Testis (tissue), 3 donors: ENCODE data around the gene DPYD. TPM values are rescaled to one million over a fixed set of nuclear protein-coding genes. Genes with fewer than 3 reads are reported as not detected.
A peak's percentile ranks its signal among the peaks of the same experiment; 100 is the strongest.

ENCODE experiments used
- DNase-seq: peaks from one replicate; pipeline ENCODE4 v3.0.0-alpha.2; 2019
- H3K27ac ChIP-seq, 2 donors: fragments of 200-600 bp; sonication (generic); one replicate each; pipeline ENCODE4 v1.5.1; 2019
- H3K27me3 ChIP-seq: fragments of 200-600 bp; sonication (generic); one replicate; pipeline ENCODE4 v1.5.1; 2019
- H3K36me3 ChIP-seq: fragments of 200-600 bp; sonication (generic); one replicate; pipeline ENCODE4 v1.5.1; 2017; ENCODE audit warnings: low read depth; ENCODE audit errors: missing control alignments
- H3K4me1 ChIP-seq: fragments of 200-600 bp; sonication (generic); one replicate; pipeline ENCODE4 v1.5.1; 2019
- H3K4me3 ChIP-seq, 2 donors: fragments of 200-600 bp; sonication (generic); one replicate each; pipeline ENCODE4 v1.5.1; 2017 to 2019
- H3K9me3 ChIP-seq: fragments of 200-600 bp; sonication (generic); one replicate; pipeline ENCODE4 v1.5.1; 2017
- POLR2A ChIP-seq: fragments of 450-650 bp; IDR thresholded peaks from one replicate; pipeline ENCODE4 v1.6.1; 2017; ENCODE audit warnings: antibody characterized with exemption, mild to moderate bottlenecking, moderate library complexity
- WGBS, 2 donors: methylation state at CpG; one replicate each; pipeline ENCODE4 v1.1.5; 2018; 5-methylcytosine and 5-hydroxymethylcytosine counted together
- intact Hi-C: fragments of 100-400 bp; cut with DNase I; formaldehyde crosslinking; loops from one replicate; pipeline ENCODE4 v1.15.1; 2023; ENCODE audit warnings: low total_unique reads
- polyA plus RNA-seq: library from polyadenylated mRNA; stranded (reverse); fragments of 350-450 nt; fragmentation: Illumina TruSeq; extraction: RNeasy Lipid Tissue Mini Kit (QIAGEN cat#74804); gene quantifications from one replicate; pipeline ENCODE4 v1.2.3, GENCODE V29; 2014; ENCODE audit warnings: low read depth, low replicate concordance; ENCODE audit not compliant: insufficient read depth
- total RNA-seq, 2 donors: library from RNA; depleted of rRNA; stranded (reverse); fragments of >200 nt; gene quantifications; one replicate each; pipeline ENCODE4 v1.2.3, GENCODE V29; 2016
- TF ChIP-seq, protein P1 (sequence below), 3 experiments: fragments of 450-650 bp in 2 of 3; fragments of 200-600 bp in 1 of 3; sonication (generic) in 1 of 3; IDR thresholded peaks; one replicate each; pipeline ENCODE4 v1.5.1; 2016 to 2019; ENCODE audit warnings: antibody characterized with exemption in 3 of 3, mild to moderate bottlenecking in 2 of 3, moderate library complexity in 1 of 3

Gene DPYD
- total and polyA plus RNA-seq, 3 donors from 2014 or later: 6.7 to 14.7 (median 11.5) TPM

DNA sequence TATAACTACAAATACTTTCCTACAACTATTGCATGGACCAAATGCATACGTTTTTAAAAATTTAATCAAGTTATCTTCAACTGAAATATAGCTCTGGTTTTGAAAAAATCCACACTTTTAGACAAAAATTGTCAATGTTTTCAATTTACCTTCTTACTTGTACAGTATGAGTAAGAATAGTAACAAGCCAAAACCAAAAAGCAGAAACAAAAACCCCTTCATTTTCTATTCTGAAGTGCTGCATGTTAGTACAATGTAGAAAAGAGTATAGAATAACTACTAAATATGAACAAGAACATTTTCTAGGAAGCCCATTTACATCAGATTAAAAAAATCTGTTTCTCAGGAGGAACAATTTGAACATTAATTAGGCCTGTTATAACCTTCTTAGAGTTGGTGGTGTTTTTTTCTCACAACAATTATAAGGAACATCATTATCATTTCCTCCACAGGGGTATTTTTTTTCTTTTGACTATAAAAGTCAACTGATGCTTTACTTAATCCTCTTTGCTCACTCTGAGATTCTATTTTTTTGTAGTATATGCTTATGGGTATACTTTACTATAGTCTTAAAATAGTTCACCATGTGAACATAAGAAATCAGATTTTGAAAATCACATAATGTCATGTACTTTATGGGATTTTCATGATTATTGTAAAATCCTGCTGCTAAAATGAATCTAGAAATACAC, 723.9 kb downstream of the DPYD start:
- no peaks in the 10 kb centered on the region for H3K4me1 ChIP-seq

DNA sequence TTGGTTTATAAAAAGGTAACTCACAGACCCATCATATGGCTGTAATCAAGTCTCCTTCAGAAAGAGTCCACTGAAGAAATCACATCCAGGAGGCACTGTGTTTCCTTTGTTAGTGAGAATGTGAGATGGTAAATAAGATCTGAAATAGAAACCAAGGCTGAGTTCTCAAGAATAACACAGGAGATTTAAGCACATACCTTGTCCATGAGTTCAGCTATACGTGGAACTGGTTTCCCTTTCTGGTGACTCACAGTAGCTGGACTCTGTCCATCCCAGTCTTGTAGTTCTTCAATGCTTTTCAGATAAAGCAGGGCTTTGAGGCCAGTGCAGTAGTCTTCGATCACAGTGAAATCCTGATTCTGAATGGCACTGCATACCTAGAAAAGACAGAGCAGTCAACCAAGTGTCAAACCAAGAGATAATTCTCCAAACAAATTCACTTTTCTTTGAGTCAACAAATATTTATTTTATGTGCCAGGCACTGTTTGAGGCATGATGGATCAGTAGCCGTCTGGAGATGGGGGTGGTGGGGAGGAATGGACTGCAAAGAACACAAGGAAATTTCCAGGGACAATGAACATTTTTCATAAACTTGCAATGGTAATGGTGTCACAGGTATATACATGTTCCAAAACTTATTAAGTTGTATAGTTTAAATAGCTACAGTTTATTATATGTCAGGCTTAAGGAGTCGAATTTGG, 727.8 kb downstream of the DPYD start:
- Histone ChIP-seq H3K36me3 (no peaks in the 10 kb centered on the region), H3K9me3 (no peaks in the 10 kb centered on the region), H3K27ac (no peak overlapping the region), H3K27me3 (no peaks in the 10 kb centered on the region), H3K4me1 (no peaks in the 10 kb centered on the region), H3K4me3 (no peak overlapping the region)
- WGBS, 2 donors: 86 to 91% methylated on average over 4 of the region's 4 CpGs
- TF ChIP-seq, protein P1, sequence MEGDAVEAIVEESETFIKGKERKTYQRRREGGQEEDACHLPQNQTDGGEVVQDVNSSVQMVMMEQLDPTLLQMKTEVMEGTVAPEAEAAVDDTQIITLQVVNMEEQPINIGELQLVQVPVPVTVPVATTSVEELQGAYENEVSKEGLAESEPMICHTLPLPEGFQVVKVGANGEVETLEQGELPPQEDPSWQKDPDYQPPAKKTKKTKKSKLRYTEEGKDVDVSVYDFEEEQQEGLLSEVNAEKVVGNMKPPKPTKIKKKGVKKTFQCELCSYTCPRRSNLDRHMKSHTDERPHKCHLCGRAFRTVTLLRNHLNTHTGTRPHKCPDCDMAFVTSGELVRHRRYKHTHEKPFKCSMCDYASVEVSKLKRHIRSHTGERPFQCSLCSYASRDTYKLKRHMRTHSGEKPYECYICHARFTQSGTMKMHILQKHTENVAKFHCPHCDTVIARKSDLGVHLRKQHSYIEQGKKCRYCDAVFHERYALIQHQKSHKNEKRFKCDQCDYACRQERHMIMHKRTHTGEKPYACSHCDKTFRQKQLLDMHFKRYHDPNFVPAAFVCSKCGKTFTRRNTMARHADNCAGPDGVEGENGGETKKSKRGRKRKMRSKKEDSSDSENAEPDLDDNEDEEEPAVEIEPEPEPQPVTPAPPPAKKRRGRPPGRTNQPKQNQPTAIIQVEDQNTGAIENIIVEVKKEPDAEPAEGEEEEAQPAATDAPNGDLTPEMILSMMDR (IDR thresholded peaks at IDR 0.05): no peak
- no peak for TF ChIP-seq POLR2A
- DNase-seq: no peak
- intact Hi-C loops: no loop called here

More for the DNA sequence above, 723.9 kb downstream of the DPYD start:
- Histone ChIP-seq H3K4me3 (no peak overlapping the region), H3K27ac (no peak overlapping the region), H3K9me3 (no peaks in the 10 kb centered on the region), H3K36me3 (no peaks in the 10 kb centered on the region), H3K27me3 (no peaks in the 10 kb centered on the region)
- WGBS, 2 donors: 84 to 88% methylated on average over 1 of the region's 1 CpG
- no peak for DNase-seq
- no peak for TF ChIP-seq POLR2A
- TF ChIP-seq, protein P1 (IDR thresholded peaks at IDR 0.05): no peak
- intact Hi-C loops: no loop called here

DNA sequence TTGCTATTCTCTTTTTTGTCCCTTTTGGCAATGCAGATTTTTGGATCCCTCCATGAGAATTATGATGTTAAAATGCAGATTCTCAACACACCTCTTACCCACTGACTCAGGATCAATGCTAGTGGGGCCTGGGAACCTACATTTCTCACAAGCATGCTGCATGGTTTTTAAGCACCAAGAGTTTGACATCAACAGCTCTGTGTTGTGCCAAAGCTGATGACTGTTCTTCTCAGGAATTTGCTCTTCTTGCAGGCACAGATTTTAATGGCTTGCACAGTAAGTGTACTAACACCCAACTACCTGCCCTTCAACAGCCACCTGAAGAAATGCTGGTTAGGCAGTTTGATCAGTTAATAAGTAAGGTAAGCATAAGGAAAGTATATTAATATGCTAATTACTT, 730.5 kb downstream of the DPYD start:
- TF ChIP-seq, protein P1 (IDR thresholded peaks at IDR 0.05): no peak
- TF ChIP-seq POLR2A: no peak
- no peak overlapping the region for H3K27ac ChIP-seq
- H3K36me3 ChIP-seq: no peaks in the 10 kb centered on the region
- H3K27me3 ChIP-seq: no peaks in the 10 kb centered on the region
- no peak overlapping the region for H3K4me3 ChIP-seq
- no peak for DNase-seq
- H3K4me1 ChIP-seq: no peaks in the 10 kb centered on the region
- intact Hi-C loops: no loop called here
- H3K9me3 ChIP-seq: no peaks in the 10 kb centered on the region

DNA sequence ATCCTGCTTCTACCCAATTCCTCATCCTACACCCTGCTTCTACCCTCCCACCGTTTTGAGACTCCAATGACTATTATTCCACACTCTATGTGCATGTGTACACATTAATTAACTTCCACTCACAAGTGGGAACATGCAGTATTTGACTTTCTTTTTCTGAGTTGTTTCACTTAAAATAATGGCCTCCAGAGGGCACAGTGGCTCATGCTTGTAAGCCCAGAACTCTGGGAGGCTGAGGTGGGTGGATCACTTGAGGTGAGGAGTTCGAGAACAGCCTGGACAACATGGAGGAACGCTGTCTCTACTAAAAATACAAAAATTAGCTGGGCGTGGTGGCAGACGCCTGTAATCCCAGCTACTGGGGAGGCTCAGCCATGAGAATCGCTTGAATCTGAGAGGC, 734.5 kb downstream of the DPYD start:
- Histone ChIP-seq H3K36me3 (no peaks in the 10 kb centered on the region), H3K27ac (no peak overlapping the region), H3K27me3 (no peaks in the 10 kb centered on the region), H3K4me1 (no peaks in the 10 kb centered on the region), H3K9me3 (no peaks in the 10 kb centered on the region), H3K4me3 (no peak overlapping the region)
- TF ChIP-seq, protein P1 (IDR thresholded peaks at IDR 0.05): peak in 1 of 3 experiments; percentile 2
- TF ChIP-seq POLR2A: no peak
- 87 to 88% methylated on average over 6 of the region's 6 CpGs for WGBS, 2 donors
- intact Hi-C loops: no loop called here
- no peak for DNase-seq
